Vagina (tissue), 2 donors: Measurements from ENCODE around the gene HSD17B14.
A peak's percentile ranks its signal among the peaks of the same experiment; 100 is the strongest.

Experiments
- POLR2A ChIP-seq, 2 donors: fragments of 450-650 bp; IDR thresholded peaks; one replicate each; pipeline ENCODE4 v1.6.1; 2017; ENCODE audit warnings: antibody characterized with exemption in 2 of 2, mild to moderate bottlenecking in 2 of 2, moderate library complexity in 2 of 2
- POLR2AphosphoS5 ChIP-seq, 2 donors: sonication (generic); formaldehyde crosslinking; IDR thresholded peaks; one replicate each; pipeline ENCODE4 v1.9.0; 2017; ENCODE audit warnings: antibody characterized with exemption in 2 of 2, mild to moderate bottlenecking in 2 of 2, low read depth in 1 of 2; ENCODE audit not compliant: insufficient read depth in 1 of 2
- TF ChIP-seq, protein P1 (sequence below), 3 experiments: fragments of 450-650 bp in 2 of 3; fragments of 200-600 bp in 1 of 3; sonication (generic) in 1 of 3; IDR thresholded peaks; one replicate each; pipeline ENCODE4 v1.5.1; 2017 to 2019; ENCODE audit warnings: antibody characterized with exemption in 3 of 3, mild to moderate bottlenecking in 2 of 3, moderate library complexity in 2 of 3

DNA sequence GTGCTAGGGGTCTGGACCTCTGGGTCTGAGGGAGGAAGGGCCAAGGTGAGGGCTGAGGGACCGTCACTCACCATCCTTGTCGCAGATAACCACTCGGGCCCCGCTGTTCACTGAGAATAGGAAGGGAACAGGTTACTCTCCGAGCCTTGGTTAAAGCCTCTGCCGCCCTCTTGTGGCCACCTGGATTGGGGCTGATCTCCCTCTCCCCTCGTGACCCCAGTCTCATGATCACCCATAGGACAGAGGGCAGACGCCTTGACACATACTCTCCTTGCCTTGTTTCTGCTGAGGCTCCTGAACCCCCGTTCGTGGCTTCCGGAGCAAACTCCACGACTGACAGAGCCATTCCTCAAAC, 580 bp downstream of the HSD17B14 start:
- TF ChIP-seq, protein P1, sequence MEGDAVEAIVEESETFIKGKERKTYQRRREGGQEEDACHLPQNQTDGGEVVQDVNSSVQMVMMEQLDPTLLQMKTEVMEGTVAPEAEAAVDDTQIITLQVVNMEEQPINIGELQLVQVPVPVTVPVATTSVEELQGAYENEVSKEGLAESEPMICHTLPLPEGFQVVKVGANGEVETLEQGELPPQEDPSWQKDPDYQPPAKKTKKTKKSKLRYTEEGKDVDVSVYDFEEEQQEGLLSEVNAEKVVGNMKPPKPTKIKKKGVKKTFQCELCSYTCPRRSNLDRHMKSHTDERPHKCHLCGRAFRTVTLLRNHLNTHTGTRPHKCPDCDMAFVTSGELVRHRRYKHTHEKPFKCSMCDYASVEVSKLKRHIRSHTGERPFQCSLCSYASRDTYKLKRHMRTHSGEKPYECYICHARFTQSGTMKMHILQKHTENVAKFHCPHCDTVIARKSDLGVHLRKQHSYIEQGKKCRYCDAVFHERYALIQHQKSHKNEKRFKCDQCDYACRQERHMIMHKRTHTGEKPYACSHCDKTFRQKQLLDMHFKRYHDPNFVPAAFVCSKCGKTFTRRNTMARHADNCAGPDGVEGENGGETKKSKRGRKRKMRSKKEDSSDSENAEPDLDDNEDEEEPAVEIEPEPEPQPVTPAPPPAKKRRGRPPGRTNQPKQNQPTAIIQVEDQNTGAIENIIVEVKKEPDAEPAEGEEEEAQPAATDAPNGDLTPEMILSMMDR (IDR thresholded peaks at IDR 0.05): peak; percentile 91 to 98 (median 94)
- TF ChIP-seq POLR2A (IDR thresholded peaks at IDR 0.05) (peak in 1 of 2 donors; percentile 29), POLR2AphosphoS5 (IDR thresholded peaks at IDR 0.05; ENCODE audit: insufficient read depth in 1 of 2, low read depth in 1 of 2) (peak; percentile 80 to 93)
